ENCODE data around the gene MAPRE2. TPM values are rescaled to one million over a fixed set of nuclear protein-coding genes. Genes with fewer than 3 reads are reported as not detected.

Gene MAPRE2
- total and polyA plus RNA-seq, 2 of the 13 experiments (the other 11 are each of a cell fraction or from before 2014, with no cell fraction given): 34.5 to 67.9 TPM

GRCh38 chr18:35158728-35159450 is 117.7 kb downstream of the MAPRE2 start:
- Histone ChIP-seq H3K4me2 (ENCODE audit: low read depth, low read length) (no peak overlapping the region), H3K9me3 (ENCODE audit: low read length) (no peaks in the 10 kb centered on the region), H3K4me3 (replicated peaks in 1 of 3; ENCODE audit: insufficient read depth in 1 of 3, low read depth in 2 of 3, low read length in 3 of 3) (no peak overlapping the region), H3K36me3 (replicated peaks in 1 of 2; ENCODE audit: control insufficient read depth in 1 of 2, insufficient read depth in 2 of 2, low read length in 2 of 2) (no peaks in the 10 kb centered on the region), H3K4me1 (ENCODE audit: insufficient read depth, low read length) (peaks cover 36% of the 10 kb centered on the region), H2AFZ (ENCODE audit: low read length) (peak overlapping the region; percentile 7), H4K20me1 (ENCODE audit: insufficient read depth, low read length) (no peaks in the 10 kb centered on the region), H3K79me2 (ENCODE audit: insufficient read depth, low read length) (no peaks in the 10 kb centered on the region), H3K27ac (ENCODE audit: extremely low read length, insufficient read depth, low read length) (no peak overlapping the region), H3K9ac (ENCODE audit: insufficient read depth, low read depth, low read length) (no peak overlapping the region), H3K27me3 (ENCODE audit: control insufficient read depth in 1 of 2, insufficient read depth in 2 of 2, low read length in 2 of 2) (no peaks in the 10 kb centered on the region; a peak in 1 of 5 replicates)
- no peak for FAIRE-seq
- peak; percentile 31; the same call in 1 of the 2 replicates for TF ChIP-seq CEBPB (IDR thresholded peaks at IDR 0.05; ENCODE audit: borderline replicate concordance, low read depth, low read length)
- TF ChIP-seq NCOA5 (CRISPR knock-in tag; IDR thresholded peaks at IDR 0.05): no peak
- TF ChIP-seq, protein P1, sequence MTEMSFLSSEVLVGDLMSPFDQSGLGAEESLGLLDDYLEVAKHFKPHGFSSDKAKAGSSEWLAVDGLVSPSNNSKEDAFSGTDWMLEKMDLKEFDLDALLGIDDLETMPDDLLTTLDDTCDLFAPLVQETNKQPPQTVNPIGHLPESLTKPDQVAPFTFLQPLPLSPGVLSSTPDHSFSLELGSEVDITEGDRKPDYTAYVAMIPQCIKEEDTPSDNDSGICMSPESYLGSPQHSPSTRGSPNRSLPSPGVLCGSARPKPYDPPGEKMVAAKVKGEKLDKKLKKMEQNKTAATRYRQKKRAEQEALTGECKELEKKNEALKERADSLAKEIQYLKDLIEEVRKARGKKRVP (CRISPR knock-in tag; IDR thresholded peaks at IDR 0.05): peak in 1 of 2 experiments; percentile 56; a peak in 2 of 4 replicates
- TF ChIP-seq EZH2 (conservative IDR thresholded peaks at IDR 0.05; ENCODE audit: low read depth, low read length): no peak
- TF ChIP-seq POLR2G (IDR thresholded peaks at IDR 0.05; ENCODE audit: low read depth, low read length): no peak
- ChIA-PET POLR2A (no interaction called here), CTCF (ENCODE audit: low intra/inter-chr PET ratio, low total read pairs) (no interaction called here)
- no TSS peak for BruUV-seq (replicated peaks)
- WGBS (ENCODE audit: low lambda C conversion rate): 39% methylated on average over 5 of the region's 5 CpGs
- in situ Hi-C loops (cut with HindIII; ENCODE audit: extremely low pct_ligation_motif_present, low pct_unique_long_range_greater_than_20kb) (no loop called here), intact Hi-C loops (cut with micrococcal nuclease; ENCODE audit: unreplicated experiment) (no loop called here)
- no peak for DNase-seq (ENCODE audit: low spot score)
- no peak for ATAC-seq

GRCh38 chr18:35159782-35160181 is 118.6 kb downstream of the MAPRE2 start:
- 37% methylated on average over 3 of the region's 3 CpGs for WGBS (ENCODE audit: low lambda C conversion rate)
- ChIA-PET CTCF (ENCODE audit: low intra/inter-chr PET ratio, low total read pairs) (no interaction called here), POLR2A (no interaction called here)
- TF ChIP-seq EP300 (IDR thresholded peaks at IDR 0.05; ENCODE audit: low read depth in 2 of 2, low read length in 2 of 2): no peak
- TF ChIP-seq EP300 (CRISPR knock-in tag; IDR thresholded peaks at IDR 0.05; ENCODE audit: borderline replicate concordance): no peak
- TF ChIP-seq SKI (IDR thresholded peaks at IDR 0.05; ENCODE audit: partially characterized antibody): no peak
- no peak for TF ChIP-seq TBP (CRISPR knock-in tag; IDR thresholded peaks at IDR 0.05)
- TF ChIP-seq ZMYM3 (CRISPR knock-in tag; IDR thresholded peaks at IDR 0.05): no peak
- TF ChIP-seq SMAD1 (CRISPR knock-in tag; IDR thresholded peaks at IDR 0.05; ENCODE audit: borderline replicate concordance, low read depth): no peak
- TF ChIP-seq, protein P2, sequence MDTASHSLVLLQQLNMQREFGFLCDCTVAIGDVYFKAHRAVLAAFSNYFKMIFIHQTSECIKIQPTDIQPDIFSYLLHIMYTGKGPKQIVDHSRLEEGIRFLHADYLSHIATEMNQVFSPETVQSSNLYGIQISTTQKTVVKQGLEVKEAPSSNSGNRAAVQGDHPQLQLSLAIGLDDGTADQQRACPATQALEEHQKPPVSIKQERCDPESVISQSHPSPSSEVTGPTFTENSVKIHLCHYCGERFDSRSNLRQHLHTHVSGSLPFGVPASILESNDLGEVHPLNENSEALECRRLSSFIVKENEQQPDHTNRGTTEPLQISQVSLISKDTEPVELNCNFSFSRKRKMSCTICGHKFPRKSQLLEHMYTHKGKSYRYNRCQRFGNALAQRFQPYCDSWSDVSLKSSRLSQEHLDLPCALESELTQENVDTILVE (CRISPR knock-in tag; IDR thresholded peaks at IDR 0.05): no peak
- no peak for TF ChIP-seq ZMYM4 (CRISPR knock-in tag; IDR thresholded peaks at IDR 0.05)
- no peak for TF ChIP-seq PHB2 (IDR thresholded peaks at IDR 0.05; ENCODE audit: partially characterized antibody)
- no peak for TF ChIP-seq ZKSCAN1 (IDR thresholded peaks at IDR 0.05; ENCODE audit: low read length)
- TF ChIP-seq ZNF737 (CRISPR knock-in tag; IDR thresholded peaks at IDR 0.05; ENCODE audit: borderline replicate concordance): no peak
- TF ChIP-seq, protein P3, sequence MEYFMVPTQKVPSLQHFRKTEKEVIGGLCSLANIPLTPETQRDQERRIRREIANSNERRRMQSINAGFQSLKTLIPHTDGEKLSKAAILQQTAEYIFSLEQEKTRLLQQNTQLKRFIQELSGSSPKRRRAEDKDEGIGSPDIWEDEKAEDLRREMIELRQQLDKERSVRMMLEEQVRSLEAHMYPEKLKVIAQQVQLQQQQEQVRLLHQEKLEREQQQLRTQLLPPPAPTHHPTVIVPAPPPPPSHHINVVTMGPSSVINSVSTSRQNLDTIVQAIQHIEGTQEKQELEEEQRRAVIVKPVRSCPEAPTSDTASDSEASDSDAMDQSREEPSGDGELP (IDR thresholded peaks at IDR 0.05; ENCODE audit: borderline replicate concordance, low read depth): no peak
- H3K36me3 ChIP-seq (replicated peaks in 1 of 2; ENCODE audit: control insufficient read depth in 1 of 2, insufficient read depth in 2 of 2, low read length in 2 of 2): no peaks in the 10 kb centered on the region
- no TSS peak for BruUV-seq (replicated peaks)
- no peaks in the 10 kb centered on the region for H3K9me3 ChIP-seq (ENCODE audit: low read length)
- FAIRE-seq (no peak), DNase-seq (ENCODE audit: low spot score) (no peak), ATAC-seq (no peak)
- in situ Hi-C loops (cut with HindIII; ENCODE audit: extremely low pct_ligation_motif_present, low pct_unique_long_range_greater_than_20kb) (no loop called here), intact Hi-C loops (cut with micrococcal nuclease; ENCODE audit: unreplicated experiment) (no loop called here)
- no peaks in the 10 kb centered on the region; a peak in 1 of 5 replicates for H3K27me3 ChIP-seq (ENCODE audit: control insufficient read depth in 1 of 2, insufficient read depth in 2 of 2, low read length in 2 of 2)
- H4K20me1 ChIP-seq (ENCODE audit: insufficient read depth, low read length): no peaks in the 10 kb centered on the region
- H3K27ac ChIP-seq (ENCODE audit: extremely low read length, insufficient read depth, low read length): no peak overlapping the region
- no peak overlapping the region for H3K4me2 ChIP-seq (ENCODE audit: low read depth, low read length)
- H3K4me1 ChIP-seq (ENCODE audit: insufficient read depth, low read length): peaks cover 40% of the 10 kb centered on the region
- H2AFZ ChIP-seq (ENCODE audit: low read length): no peak overlapping the region
- H3K4me3 ChIP-seq (replicated peaks in 1 of 3; ENCODE audit: insufficient read depth in 1 of 3, low read depth in 2 of 3, low read length in 3 of 3): no peak overlapping the region
- H3K9ac ChIP-seq (ENCODE audit: insufficient read depth, low read depth, low read length): no peak overlapping the region
- H3K79me2 ChIP-seq (ENCODE audit: insufficient read depth, low read length): no peaks in the 10 kb centered on the region

Measured in HepG2 (cell line).